Neural cell (in vitro differentiated cells): Measurements from ENCODE around the gene VMP1. TPM values are rescaled to one million over a fixed set of nuclear protein-coding genes. Genes with fewer than 3 reads are reported as not detected.

Experiments used
- H2AFZ ChIP-seq: fragments of 200-600, 300-800 bp; sonication (generic), shearing (Covaris generic); 2 replicates; pipeline ENCODE4 v1.6.0; 2014; ENCODE audit warnings: low read depth, mild to moderate bottlenecking, antibody characterized with exemption, low read length, moderate library complexity
- H3F3A ChIP-seq: fragments of 200-600 bp; shearing (Covaris generic); 2 replicates; pipeline ENCODE4 v1.6.1; 2016; ENCODE audit warnings: mild to moderate bottlenecking, moderate library complexity, mixed read lengths, antibody characterized with exemption, low read length; ENCODE audit not compliant: insufficient read depth, poor library complexity, severe bottlenecking
- H3K27ac ChIP-seq: fragments of 200-600, 300-800 bp; sonication (generic), shearing (Covaris generic); 2 replicates; pipeline ENCODE4 v1.5.1; 2014; ENCODE audit warnings: mild to moderate bottlenecking, low read length, moderate library complexity
- H3K27me3 ChIP-seq: fragments of 300-800, 200-600 bp; sonication (generic), shearing (Covaris generic); 2 replicates; pipeline ENCODE4 v1.6.0; 2014; ENCODE audit warnings: mild to moderate bottlenecking, low read depth, low read length, moderate library complexity; ENCODE audit not compliant: insufficient read depth
- H3K36me3 ChIP-seq: fragments of 300-800, 200-600 bp; sonication (generic), shearing (Covaris generic); 2 replicates; pipeline ENCODE4 v1.5.1; 2014; ENCODE audit warnings: mild to moderate bottlenecking, antibody characterized with exemption, low read length, moderate library complexity; ENCODE audit not compliant: insufficient read depth
- H3K4me2 ChIP-seq: fragments of 300-800, 200-600 bp; sonication (generic), shearing (Covaris generic); 2 replicates; pipeline ENCODE4 v1.6.0; 2014; ENCODE audit warnings: mild to moderate bottlenecking, low read length
- H3K4me3 ChIP-seq: fragments of 300-800, 200-600 bp; sonication (generic), shearing (Covaris generic); 2 replicates; pipeline ENCODE4 v1.5.1; 2014; ENCODE audit warnings: mild to moderate bottlenecking, low read length, moderate library complexity
- H3K79me2 ChIP-seq: fragments of 200-600 bp; shearing (Covaris generic); replicated peaks from 2 replicates; pipeline ENCODE4 v1.6.0; 2014; ENCODE audit warnings: mild to moderate bottlenecking, low read length, moderate library complexity; ENCODE audit not compliant: insufficient read depth
- H3K9ac ChIP-seq: fragments of 300-800, 200-600 bp; sonication (generic), shearing (Covaris generic); 2 replicates; pipeline ENCODE4 v1.6.1; 2016; ENCODE audit warnings: mild to moderate bottlenecking, low read length, mixed read lengths
- H3K9me2 ChIP-seq: fragments of 200-600 bp; shearing (Covaris generic); 2 replicates; pipeline ENCODE4 v1.6.1; 2016; ENCODE audit warnings: mild to moderate bottlenecking, low read length, mixed read lengths; ENCODE audit not compliant: insufficient read depth
- H3K9me3 ChIP-seq: fragments of 200-600, 300-800 bp; sonication (generic), shearing (Covaris generic); 2 replicates; pipeline ENCODE4 v1.6.1; 2016; ENCODE audit warnings: mild to moderate bottlenecking, mixed run types, low read length, moderate library complexity, mixed read lengths
- H4K20me1 ChIP-seq: fragments of 200-600 bp; shearing (Covaris generic); 2 replicates; pipeline ENCODE4 v1.6.1; 2016; ENCODE audit warnings: mild to moderate bottlenecking, mixed run types; ENCODE audit not compliant: insufficient read depth
- EP300 ChIP-seq: fragments of 450-650 bp; conservative IDR thresholded peaks from 2 replicates; pipeline ENCODE4 v1.6.1; 2014; ENCODE audit warnings: antibody characterized with exemption, mild to moderate bottlenecking, moderate library complexity; ENCODE audit not compliant: poor library complexity, severe bottlenecking
- EZH2 ChIP-seq: fragments of 200-600, 300-800 bp; shearing (Covaris generic), sonication (generic); IDR thresholded peaks from 2 replicates; pipeline ENCODE4 v1.6.1; 2014; ENCODE audit warnings: antibody characterized with exemption, low read length, borderline replicate concordance, mild to moderate bottlenecking; ENCODE audit not compliant: insufficient read depth, poor library complexity, severe bottlenecking
- MXI1 ChIP-seq: fragments of 450-650 bp; conservative IDR thresholded peaks from 2 replicates; pipeline ENCODE4 v1.6.1; 2014; ENCODE audit warnings: antibody characterized with exemption, mild to moderate bottlenecking; ENCODE audit not compliant: poor library complexity, severe bottlenecking
- POLR2AphosphoS5 ChIP-seq: IDR thresholded peaks from 2 replicates; pipeline ENCODE4 v1.6.1; 2012
- RAD21 ChIP-seq: fragments of 450-650 bp; conservative IDR thresholded peaks from 2 replicates; pipeline ENCODE4 v1.6.1; 2014; ENCODE audit warnings: antibody characterized with exemption, mild to moderate bottlenecking, moderate library complexity
- SMC3 ChIP-seq: fragments of 450-650 bp; conservative IDR thresholded peaks from 2 replicates; pipeline ENCODE4 v1.6.1; 2014; ENCODE audit warnings: antibody characterized with exemption, mild to moderate bottlenecking, moderate library complexity; ENCODE audit not compliant: poor library complexity
- TAF1 ChIP-seq: IDR thresholded peaks from 2 replicates; pipeline ENCODE4 v1.6.1; 2012; ENCODE audit warnings: low read depth
- polyA plus RNA-seq: library from polyadenylated mRNA; depleted of rRNA; stranded (reverse); fragments of >200 nt; gene quantifications from 2 replicates; pipeline ENCODE4 v1.2.3, GENCODE V29; 2014
- TF ChIP-seq, protein P1 (sequence below): fragments of 450-650 bp; IDR thresholded peaks from 2 replicates; pipeline ENCODE4 v1.5.1; 2014; ENCODE audit warnings: antibody characterized with exemption, mild to moderate bottlenecking, moderate library complexity; ENCODE audit not compliant: poor library complexity, severe bottlenecking
- TF ChIP-seq, protein P2 (sequence below): IDR thresholded peaks from 2 replicates; pipeline ENCODE4 v1.6.1; 2012; ENCODE audit warnings: borderline replicate concordance

VMP1 gene
- polyA plus RNA-seq, 1 donor from 2014 or later = 75.9 TPM

DNA sequence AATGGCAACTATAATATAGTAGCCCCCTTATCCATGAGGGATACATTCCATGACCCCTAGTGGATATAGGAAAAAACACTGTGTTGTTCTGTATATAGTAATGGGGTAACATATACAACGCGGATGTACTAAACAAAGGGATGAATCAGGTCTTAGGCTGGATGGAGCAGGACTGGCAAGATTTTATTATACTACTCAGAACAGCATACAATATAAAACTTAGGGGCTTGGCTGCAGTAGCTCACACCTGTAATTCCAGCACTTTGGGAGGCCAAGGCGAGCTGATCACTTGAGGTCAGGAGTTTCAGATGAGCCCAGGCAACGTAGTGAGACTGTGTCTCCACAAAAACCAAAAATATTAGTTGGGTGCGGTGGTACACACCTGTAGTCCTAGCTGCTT, 26.8 kb downstream of the VMP1 start:
- H2AFZ ChIP-seq = no peak overlapping the region
- no peaks in the 10 kb centered on the region for H3F3A ChIP-seq
- H3K79me2 ChIP-seq = no peaks in the 10 kb centered on the region
- H3K27me3 ChIP-seq = no peaks in the 10 kb centered on the region
- no peaks in the 10 kb centered on the region for H4K20me1 ChIP-seq
- TF ChIP-seq, protein P1, sequence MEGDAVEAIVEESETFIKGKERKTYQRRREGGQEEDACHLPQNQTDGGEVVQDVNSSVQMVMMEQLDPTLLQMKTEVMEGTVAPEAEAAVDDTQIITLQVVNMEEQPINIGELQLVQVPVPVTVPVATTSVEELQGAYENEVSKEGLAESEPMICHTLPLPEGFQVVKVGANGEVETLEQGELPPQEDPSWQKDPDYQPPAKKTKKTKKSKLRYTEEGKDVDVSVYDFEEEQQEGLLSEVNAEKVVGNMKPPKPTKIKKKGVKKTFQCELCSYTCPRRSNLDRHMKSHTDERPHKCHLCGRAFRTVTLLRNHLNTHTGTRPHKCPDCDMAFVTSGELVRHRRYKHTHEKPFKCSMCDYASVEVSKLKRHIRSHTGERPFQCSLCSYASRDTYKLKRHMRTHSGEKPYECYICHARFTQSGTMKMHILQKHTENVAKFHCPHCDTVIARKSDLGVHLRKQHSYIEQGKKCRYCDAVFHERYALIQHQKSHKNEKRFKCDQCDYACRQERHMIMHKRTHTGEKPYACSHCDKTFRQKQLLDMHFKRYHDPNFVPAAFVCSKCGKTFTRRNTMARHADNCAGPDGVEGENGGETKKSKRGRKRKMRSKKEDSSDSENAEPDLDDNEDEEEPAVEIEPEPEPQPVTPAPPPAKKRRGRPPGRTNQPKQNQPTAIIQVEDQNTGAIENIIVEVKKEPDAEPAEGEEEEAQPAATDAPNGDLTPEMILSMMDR = no peak
- TF ChIP-seq EP300 (no peak), MXI1 (no peak), TAF1 (no peak), RAD21 (no peak), EZH2 (no peak)
- H3K9me3 ChIP-seq = no peaks in the 10 kb centered on the region
- no peak overlapping the region for H3K4me2 ChIP-seq
- no peak overlapping the region for H3K27ac ChIP-seq
- H3K9me2 ChIP-seq = no peaks in the 10 kb centered on the region
- no peak overlapping the region for H3K9ac ChIP-seq
- H3K36me3 ChIP-seq = no peaks in the 10 kb centered on the region
- H3K4me3 ChIP-seq = no peak overlapping the region

DNA sequence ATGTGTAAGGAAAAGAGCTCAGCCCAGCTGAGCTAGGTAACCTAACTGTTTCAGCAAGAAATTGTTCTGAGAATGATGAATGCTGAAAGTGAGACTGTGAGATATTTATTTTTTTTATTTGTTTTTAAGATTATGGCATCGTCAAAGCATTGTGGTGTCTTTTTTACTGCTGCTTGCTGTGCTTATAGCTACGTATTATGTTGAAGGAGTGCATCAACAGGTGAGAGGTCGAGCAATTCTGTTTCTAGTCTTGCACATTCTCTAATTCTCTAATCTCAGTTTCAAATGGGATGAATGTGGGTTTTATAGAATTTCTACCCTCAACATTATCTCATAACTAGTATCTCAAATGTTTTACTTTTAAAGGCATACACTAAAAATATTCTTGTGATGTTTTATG, 29.9 kb downstream of the VMP1 start:
- Histone ChIP-seq H3K4me3 (no peak overlapping the region), H3K9ac (no peak overlapping the region), H3K36me3 (no peaks in the 10 kb centered on the region), H3K9me3 (no peaks in the 10 kb centered on the region), H2AFZ (no peak overlapping the region), H3K9me2 (no peaks in the 10 kb centered on the region), H3K27ac (no peak overlapping the region), H3K27me3 (no peaks in the 10 kb centered on the region), H3F3A (no peaks in the 10 kb centered on the region), H4K20me1 (no peaks in the 10 kb centered on the region), H3K79me2 (no peaks in the 10 kb centered on the region), H3K4me2 (no peak overlapping the region)
- TF ChIP-seq, protein P1 = no peak
- no peak for TF ChIP-seq EP300
- no peak for TF ChIP-seq SMC3
- no peak for TF ChIP-seq RAD21

DNA sequence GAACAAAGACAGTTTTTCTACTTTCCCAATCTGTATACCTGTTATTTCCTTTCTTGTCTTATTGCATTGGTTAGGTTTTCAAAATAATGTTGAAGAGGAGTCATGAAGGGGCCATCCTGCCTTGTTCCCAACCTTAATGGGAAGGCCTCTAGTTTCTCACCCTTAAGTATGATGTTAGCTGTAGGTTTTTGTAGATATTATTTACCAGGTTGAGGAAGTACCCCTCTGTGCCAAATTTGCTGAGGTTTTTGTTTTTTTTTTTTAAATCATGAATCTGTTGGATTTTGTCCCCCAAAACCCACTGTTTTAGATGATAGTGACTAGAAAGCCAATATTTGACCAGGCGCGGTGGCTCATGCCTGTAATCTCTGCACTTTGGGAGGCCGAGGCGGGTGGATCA, 36.4 kb downstream of the VMP1 start:
- Histone ChIP-seq H3K36me3 (no peaks in the 10 kb centered on the region), H3K27ac (no peak overlapping the region), H3K4me3 (no peak overlapping the region), H3K4me2 (no peak overlapping the region), H3K9me3 (no peaks in the 10 kb centered on the region), H3F3A (no peaks in the 10 kb centered on the region), H3K79me2 (no peaks in the 10 kb centered on the region), H3K9me2 (no peaks in the 10 kb centered on the region), H2AFZ (no peak overlapping the region), H3K9ac (no peak overlapping the region), H4K20me1 (no peaks in the 10 kb centered on the region), H3K27me3 (no peaks in the 10 kb centered on the region)
- no peak for TF ChIP-seq EP300
- no peak for TF ChIP-seq MXI1
- TF ChIP-seq, protein P2, sequence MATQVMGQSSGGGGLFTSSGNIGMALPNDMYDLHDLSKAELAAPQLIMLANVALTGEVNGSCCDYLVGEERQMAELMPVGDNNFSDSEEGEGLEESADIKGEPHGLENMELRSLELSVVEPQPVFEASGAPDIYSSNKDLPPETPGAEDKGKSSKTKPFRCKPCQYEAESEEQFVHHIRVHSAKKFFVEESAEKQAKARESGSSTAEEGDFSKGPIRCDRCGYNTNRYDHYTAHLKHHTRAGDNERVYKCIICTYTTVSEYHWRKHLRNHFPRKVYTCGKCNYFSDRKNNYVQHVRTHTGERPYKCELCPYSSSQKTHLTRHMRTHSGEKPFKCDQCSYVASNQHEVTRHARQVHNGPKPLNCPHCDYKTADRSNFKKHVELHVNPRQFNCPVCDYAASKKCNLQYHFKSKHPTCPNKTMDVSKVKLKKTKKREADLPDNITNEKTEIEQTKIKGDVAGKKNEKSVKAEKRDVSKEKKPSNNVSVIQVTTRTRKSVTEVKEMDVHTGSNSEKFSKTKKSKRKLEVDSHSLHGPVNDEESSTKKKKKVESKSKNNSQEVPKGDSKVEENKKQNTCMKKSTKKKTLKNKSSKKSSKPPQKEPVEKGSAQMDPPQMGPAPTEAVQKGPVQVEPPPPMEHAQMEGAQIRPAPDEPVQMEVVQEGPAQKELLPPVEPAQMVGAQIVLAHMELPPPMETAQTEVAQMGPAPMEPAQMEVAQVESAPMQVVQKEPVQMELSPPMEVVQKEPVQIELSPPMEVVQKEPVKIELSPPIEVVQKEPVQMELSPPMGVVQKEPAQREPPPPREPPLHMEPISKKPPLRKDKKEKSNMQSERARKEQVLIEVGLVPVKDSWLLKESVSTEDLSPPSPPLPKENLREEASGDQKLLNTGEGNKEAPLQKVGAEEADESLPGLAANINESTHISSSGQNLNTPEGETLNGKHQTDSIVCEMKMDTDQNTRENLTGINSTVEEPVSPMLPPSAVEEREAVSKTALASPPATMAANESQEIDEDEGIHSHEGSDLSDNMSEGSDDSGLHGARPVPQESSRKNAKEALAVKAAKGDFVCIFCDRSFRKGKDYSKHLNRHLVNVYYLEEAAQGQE = no peak
- no peak for TF ChIP-seq SMC3
- TF ChIP-seq RAD21 = no peak
- no peak for TF ChIP-seq POLR2AphosphoS5
- no peak for TF ChIP-seq TAF1
- no peak for TF ChIP-seq EZH2
- TF ChIP-seq, protein P1 = no peak
